MM.1S (cell line): Measurements from ENCODE around the gene ADAR.
A peak's percentile ranks its signal among the peaks of the same experiment; 100 is the strongest.

ENCODE experiments used
- DNase-seq: peaks from one replicate; pipeline ENCODE4 v3.0.0-alpha.2; 2015
- H2AFZ ChIP-seq: fragments of 300-600 bp; sonication (generic); 2 replicates; pipeline ENCODE4 v1.6.0; 2016; ENCODE audit warnings: antibody characterized with exemption, low read length
- H3F3A ChIP-seq: fragments of 300-600 bp; sonication (generic); 2 replicates; pipeline ENCODE4 v1.6.1; 2016; ENCODE audit warnings: mild to moderate bottlenecking, antibody characterized with exemption, low read length, moderate library complexity, mixed read lengths; ENCODE audit not compliant: insufficient read depth
- H3K27ac ChIP-seq: fragments of 300-600 bp; sonication (generic); 2 replicates; pipeline ENCODE4 v1.5.1; 2016; ENCODE audit warnings: mild to moderate bottlenecking, low read length
- H3K27me3 ChIP-seq: fragments of 300-600 bp; sonication (generic); replicated peaks from 2 replicates; pipeline ENCODE4 v1.6.0; 2016; ENCODE audit warnings: low read length; ENCODE audit not compliant: insufficient read depth
- H3K36me3 ChIP-seq: fragments of 300-600 bp; sonication (generic); replicated peaks from 2 replicates; pipeline ENCODE4 v1.6.1; 2016; ENCODE audit warnings: mild to moderate bottlenecking, low read length, mixed read lengths; ENCODE audit not compliant: insufficient read depth
- H3K4me1 ChIP-seq: fragments of 300-600 bp; sonication (generic); 2 replicates; pipeline ENCODE4 v1.6.1; 2016; ENCODE audit warnings: low read length, mixed read lengths
- H3K4me2 ChIP-seq: fragments of 300-600 bp; sonication (generic); 2 replicates; pipeline ENCODE4 v1.6.0; 2016; ENCODE audit warnings: low read depth, low read length
- H3K4me3 ChIP-seq: fragments of 300-600 bp; sonication (generic); 2 replicates; pipeline ENCODE4 v1.5.1; 2016; ENCODE audit warnings: low read length, mixed read lengths
- H3K79me2 ChIP-seq: fragments of 300-600 bp; sonication (generic); 2 replicates; pipeline ENCODE4 v1.6.1; 2016; ENCODE audit warnings: mixed run types, low read length, mixed read lengths
- H3K9ac ChIP-seq: fragments of 300-600 bp; sonication (generic); 2 replicates; pipeline ENCODE4 v1.6.1; 2016; ENCODE audit warnings: low read length, mixed read lengths
- H3K9me2 ChIP-seq: fragments of 300-600 bp; sonication (generic); replicated peaks from 2 replicates; pipeline ENCODE4 v1.6.1; 2016; ENCODE audit warnings: mild to moderate bottlenecking, low read length, mixed read lengths; ENCODE audit not compliant: insufficient read depth
- H3K9me3 ChIP-seq: fragments of 300-600 bp; sonication (generic); replicated peaks from 2 replicates; pipeline ENCODE4 v1.6.1; 2016; ENCODE audit warnings: mild to moderate bottlenecking, low read length, mixed read lengths; ENCODE audit not compliant: insufficient read depth
- H4K20me1 ChIP-seq: fragments of 300-600 bp; sonication (generic); 2 replicates; pipeline ENCODE4 v1.6.1; 2016; ENCODE audit warnings: mild to moderate bottlenecking, low read length, moderate library complexity, mixed read lengths; ENCODE audit not compliant: insufficient read depth
- EZH2 ChIP-seq: fragments of 300-600 bp; sonication (generic); optimal IDR thresholded peaks from 2 replicates; pipeline ENCODE3; 2017; ENCODE audit warnings: low read depth, mild to moderate bottlenecking, antibody characterized with exemption, low read length, mixed read lengths
- EZH2phosphoT487 ChIP-seq: fragments of 300-600 bp; sonication (generic); IDR thresholded peaks from 2 replicates; pipeline ENCODE4 v1.6.1; 2018; ENCODE audit warnings: antibody characterized with exemption, low read length
- TF ChIP-seq, protein P1 (sequence below): fragments of 300-600 bp; sonication (generic); IDR thresholded peaks from 2 replicates; pipeline ENCODE4 v1.5.1; 2016; ENCODE audit warnings: antibody characterized with exemption, low read length, mixed read lengths

ADAR gene

DNA sequence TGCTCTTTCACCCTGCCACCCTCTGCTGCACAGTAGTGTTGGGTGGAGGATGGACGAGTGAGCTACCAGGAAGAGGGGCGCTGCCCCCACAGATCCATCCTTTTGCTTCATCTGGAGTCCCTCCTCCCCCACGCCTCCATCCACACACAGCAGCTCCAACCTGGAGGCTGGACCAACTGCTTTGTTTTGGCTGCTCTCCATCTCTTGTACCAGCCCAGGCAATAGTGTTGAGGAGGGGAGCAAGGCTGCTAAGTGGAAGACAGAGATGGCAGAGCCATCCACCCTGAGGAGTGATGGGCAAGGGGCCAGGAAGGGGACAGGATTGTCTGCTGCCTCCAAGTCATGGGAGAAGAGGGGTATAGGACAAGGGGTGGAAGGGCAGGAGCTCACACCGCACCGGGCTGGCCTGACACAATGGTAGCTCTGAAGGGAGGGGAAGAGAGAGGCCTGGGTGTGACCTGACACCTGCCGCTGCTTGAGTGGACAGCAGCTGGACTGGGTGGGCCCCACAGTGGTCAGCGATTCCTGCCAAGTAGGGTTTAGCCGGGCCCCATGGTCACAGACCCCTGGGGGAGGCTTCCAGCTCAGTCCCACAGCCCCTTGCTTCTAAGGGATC lies 31.9 kb downstream of the ADAR start:
- Histone ChIP-seq H3K4me2 (no peak overlapping the region), H3K4me1 (peaks cover 5% of the 10 kb centered on the region; the same call in 1 of the 2 replicates), H3K9ac (no peak overlapping the region)

DNA sequence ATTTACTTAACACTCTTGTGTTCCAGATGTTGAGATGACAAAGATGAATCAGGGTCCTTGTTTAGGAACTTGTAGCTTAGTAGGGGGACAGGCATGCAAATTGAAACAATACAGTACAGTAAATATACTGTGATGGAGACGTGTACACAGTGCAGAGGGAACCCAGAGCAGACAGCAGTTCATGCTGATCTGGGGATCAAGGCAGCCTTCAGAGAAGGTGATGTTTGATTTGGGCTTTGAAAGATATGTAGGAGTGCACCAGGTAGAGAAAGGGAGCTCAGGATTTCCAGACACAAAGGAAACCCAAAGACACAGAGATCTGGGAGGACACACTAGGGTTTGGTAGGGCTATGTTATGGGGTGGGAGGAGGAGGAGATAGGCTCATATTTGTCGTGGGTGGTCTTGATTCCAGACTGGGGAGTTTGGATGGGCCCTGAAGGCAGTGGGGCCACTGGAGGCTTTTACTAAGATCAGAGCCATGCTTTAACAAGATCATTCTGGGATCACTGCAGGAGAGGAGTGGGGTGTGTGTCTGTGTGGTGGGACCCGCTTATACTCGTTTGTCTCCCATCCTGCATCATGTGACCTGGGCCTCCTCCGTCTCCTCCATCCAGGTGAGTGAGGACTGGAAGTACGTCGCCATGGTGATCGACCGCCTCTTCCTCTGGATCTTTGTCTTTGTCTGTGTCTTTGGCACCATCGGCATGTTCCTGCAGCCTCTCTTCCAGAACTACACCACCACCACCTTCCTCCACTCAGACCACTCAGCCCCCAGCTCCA lies 32.6 kb downstream of the ADAR start:
- Histone ChIP-seq H3K27ac (peak overlapping the region; percentile 7; the same call in 1 of the 2 replicates), H3K4me2 (no peak overlapping the region)

More for the DNA sequence above, 31.9 kb downstream of the ADAR start:
- no peaks in the 10 kb centered on the region for H4K20me1 ChIP-seq
- no peaks in the 10 kb centered on the region for H3K79me2 ChIP-seq
- peaks cover 5% of the 10 kb centered on the region; the same call in 1 of the 2 replicates for H3F3A ChIP-seq
- H2AFZ ChIP-seq, result no peak overlapping the region
- H3K27me3 ChIP-seq, result no peaks in the 10 kb centered on the region
- no peaks in the 10 kb centered on the region for H3K9me3 ChIP-seq
- no peak overlapping the region for H3K4me3 ChIP-seq
- TF ChIP-seq EZH2phosphoT487, result no peak
- no peaks in the 10 kb centered on the region for H3K9me2 ChIP-seq
- H3K36me3 ChIP-seq, result peaks cover 8% of the 10 kb centered on the region
- DNase-seq, result no peak
- H3K27ac ChIP-seq, result no peak overlapping the region

DNA sequence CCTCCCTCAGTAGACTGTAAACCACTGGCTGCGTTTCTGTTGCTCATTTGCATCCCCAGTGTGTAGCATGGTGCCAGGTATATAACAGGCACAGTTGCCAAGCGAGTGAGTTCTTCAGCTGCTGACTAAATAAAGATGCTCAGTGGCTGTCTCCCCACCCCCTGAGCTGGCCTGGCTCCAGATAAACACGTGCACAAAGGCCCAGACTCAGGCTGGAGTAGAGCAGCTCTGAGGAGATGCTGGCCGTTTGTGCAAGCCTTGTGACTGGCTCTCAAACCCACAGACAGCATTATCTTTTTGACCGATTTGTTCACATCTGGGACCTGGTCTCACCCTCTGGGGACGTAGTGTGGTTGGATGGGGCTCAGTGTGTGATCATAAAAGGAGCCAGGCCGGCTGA lies 33.3 kb downstream of the ADAR start:
- no peak overlapping the region for H3K9ac ChIP-seq
- H3K9me3 ChIP-seq, result no peaks in the 10 kb centered on the region
- H2AFZ ChIP-seq, result no peak overlapping the region
- no peak overlapping the region for H3K4me3 ChIP-seq
- peaks cover 5% of the 10 kb centered on the region; the same call in 1 of the 2 replicates for H3F3A ChIP-seq
- H4K20me1 ChIP-seq, result no peaks in the 10 kb centered on the region
- peak; percentile 79 for DNase-seq
- peaks cover 11% of the 10 kb centered on the region for H3K27me3 ChIP-seq
- peaks cover 5% of the 10 kb centered on the region; the same call in 1 of the 2 replicates for H3K4me1 ChIP-seq
- no peak for TF ChIP-seq EZH2
- H3K79me2 ChIP-seq, result no peaks in the 10 kb centered on the region
- peak overlapping the region; percentile 7; the same call in 1 of the 2 replicates for H3K27ac ChIP-seq
- no peak overlapping the region for H3K4me2 ChIP-seq
- no peaks in the 10 kb centered on the region for H3K9me2 ChIP-seq
- peaks cover 5% of the 10 kb centered on the region; the same call in 1 of the 2 replicates for H3K36me3 ChIP-seq

More for the DNA sequence above, 32.6 kb downstream of the ADAR start:
- no peak for TF ChIP-seq EZH2
- TF ChIP-seq, protein P1, sequence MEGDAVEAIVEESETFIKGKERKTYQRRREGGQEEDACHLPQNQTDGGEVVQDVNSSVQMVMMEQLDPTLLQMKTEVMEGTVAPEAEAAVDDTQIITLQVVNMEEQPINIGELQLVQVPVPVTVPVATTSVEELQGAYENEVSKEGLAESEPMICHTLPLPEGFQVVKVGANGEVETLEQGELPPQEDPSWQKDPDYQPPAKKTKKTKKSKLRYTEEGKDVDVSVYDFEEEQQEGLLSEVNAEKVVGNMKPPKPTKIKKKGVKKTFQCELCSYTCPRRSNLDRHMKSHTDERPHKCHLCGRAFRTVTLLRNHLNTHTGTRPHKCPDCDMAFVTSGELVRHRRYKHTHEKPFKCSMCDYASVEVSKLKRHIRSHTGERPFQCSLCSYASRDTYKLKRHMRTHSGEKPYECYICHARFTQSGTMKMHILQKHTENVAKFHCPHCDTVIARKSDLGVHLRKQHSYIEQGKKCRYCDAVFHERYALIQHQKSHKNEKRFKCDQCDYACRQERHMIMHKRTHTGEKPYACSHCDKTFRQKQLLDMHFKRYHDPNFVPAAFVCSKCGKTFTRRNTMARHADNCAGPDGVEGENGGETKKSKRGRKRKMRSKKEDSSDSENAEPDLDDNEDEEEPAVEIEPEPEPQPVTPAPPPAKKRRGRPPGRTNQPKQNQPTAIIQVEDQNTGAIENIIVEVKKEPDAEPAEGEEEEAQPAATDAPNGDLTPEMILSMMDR, result no peak
- TF ChIP-seq EZH2phosphoT487, result no peak
- peaks cover 5% of the 10 kb centered on the region; the same call in 1 of the 2 replicates for H3K36me3 ChIP-seq
- H3K79me2 ChIP-seq, result no peaks in the 10 kb centered on the region
- H3K4me3 ChIP-seq, result no peak overlapping the region
- H3K4me1 ChIP-seq, result peaks cover 5% of the 10 kb centered on the region; the same call in 1 of the 2 replicates
- H3K9ac ChIP-seq, result no peak overlapping the region
- H3K9me3 ChIP-seq, result no peaks in the 10 kb centered on the region
- H4K20me1 ChIP-seq, result no peaks in the 10 kb centered on the region
- DNase-seq, result no peak
- H3K9me2 ChIP-seq, result no peaks in the 10 kb centered on the region
- no peak overlapping the region for H2AFZ ChIP-seq
- H3K27me3 ChIP-seq, result peaks cover 5% of the 10 kb centered on the region
- H3F3A ChIP-seq, result peaks cover 5% of the 10 kb centered on the region; the same call in 1 of the 2 replicates

DNA sequence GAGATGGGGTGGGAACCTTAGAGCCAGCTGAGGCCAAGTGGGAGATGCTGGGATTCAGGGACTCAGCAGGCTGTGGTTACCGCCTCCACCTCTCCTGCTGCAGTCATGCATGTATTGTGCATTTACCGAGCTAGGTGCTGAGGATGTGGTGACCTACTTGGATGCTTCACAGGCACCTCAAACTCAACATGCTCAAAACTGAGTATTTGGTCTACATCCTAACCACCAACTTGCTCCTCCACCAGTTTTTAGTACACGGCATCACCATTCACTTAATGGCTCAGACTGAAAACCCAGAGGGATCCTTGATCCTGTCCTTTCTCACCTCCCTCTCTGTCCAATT lies 34.8 kb downstream of the ADAR start:
- H3K4me1 ChIP-seq, result peaks cover 5% of the 10 kb centered on the region; the same call in 1 of the 2 replicates
- H3K79me2 ChIP-seq, result no peaks in the 10 kb centered on the region
- H3K4me2 ChIP-seq, result no peak overlapping the region
- peaks cover 5% of the 10 kb centered on the region; the same call in 1 of the 2 replicates for H3F3A ChIP-seq
- no peak overlapping the region for H3K27ac ChIP-seq
- no peaks in the 10 kb centered on the region; the same call in 1 of the 2 replicates for H3K36me3 ChIP-seq
- no peak for DNase-seq
- TF ChIP-seq EZH2phosphoT487 (no peak), EZH2 (no peak)
- H3K9me3 ChIP-seq, result no peaks in the 10 kb centered on the region
- H4K20me1 ChIP-seq, result no peaks in the 10 kb centered on the region
- H3K9ac ChIP-seq, result no peak overlapping the region
- peaks cover 24% of the 10 kb centered on the region for H3K27me3 ChIP-seq
- H3K4me3 ChIP-seq, result no peak overlapping the region
- H2AFZ ChIP-seq, result no peak overlapping the region
- no peaks in the 10 kb centered on the region for H3K9me2 ChIP-seq
